GM12865 (cell line): ENCODE measurements around the gene CTNNA3.
"Not testable (repeated sequence)": the region's sequence is repeated elsewhere in the genome, so short reads cannot be mapped to it uniquely, and the experiment has no call there.

Experiments
- DNase-seq: peaks from one replicate; pipeline ENCODE4 v3.0.0; 2010; ENCODE audit warnings: low read depth
- H3K4me3 ChIP-seq: 2 replicates; pipeline ENCODE4 v1.5.1; 2011; ENCODE audit warnings: mild to moderate bottlenecking, low read depth, low read length, control low read depth
- TF ChIP-seq, protein P1 (sequence below): IDR thresholded peaks from 2 replicates; pipeline ENCODE4 v1.5.1; 2011; ENCODE audit warnings: low read length, control low read depth, low read depth, inconsistent platforms; ENCODE audit not compliant: insufficient read depth; ENCODE audit errors: missing control alignments

The CTNNA3 gene

DNA sequence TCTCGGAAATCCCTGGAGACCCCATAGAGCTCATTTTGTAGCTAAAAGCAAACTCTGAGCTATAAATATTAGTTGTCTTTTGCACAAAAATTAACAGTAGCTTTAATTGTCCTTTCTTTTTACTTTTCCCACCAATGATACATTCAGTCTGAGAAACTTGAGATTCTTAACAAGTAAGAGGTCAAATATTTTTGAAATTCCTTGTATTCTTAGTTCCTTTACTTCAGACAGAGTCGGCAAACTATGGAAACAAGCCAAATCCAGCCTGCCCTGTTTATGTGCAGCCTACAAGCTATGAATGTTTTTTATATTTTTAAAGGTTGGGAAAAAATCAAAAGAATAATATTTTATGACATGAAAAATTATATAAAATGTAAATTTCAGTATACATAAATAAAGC, 146.6 kb downstream of the CTNNA3 start:
- TF ChIP-seq, protein P1, sequence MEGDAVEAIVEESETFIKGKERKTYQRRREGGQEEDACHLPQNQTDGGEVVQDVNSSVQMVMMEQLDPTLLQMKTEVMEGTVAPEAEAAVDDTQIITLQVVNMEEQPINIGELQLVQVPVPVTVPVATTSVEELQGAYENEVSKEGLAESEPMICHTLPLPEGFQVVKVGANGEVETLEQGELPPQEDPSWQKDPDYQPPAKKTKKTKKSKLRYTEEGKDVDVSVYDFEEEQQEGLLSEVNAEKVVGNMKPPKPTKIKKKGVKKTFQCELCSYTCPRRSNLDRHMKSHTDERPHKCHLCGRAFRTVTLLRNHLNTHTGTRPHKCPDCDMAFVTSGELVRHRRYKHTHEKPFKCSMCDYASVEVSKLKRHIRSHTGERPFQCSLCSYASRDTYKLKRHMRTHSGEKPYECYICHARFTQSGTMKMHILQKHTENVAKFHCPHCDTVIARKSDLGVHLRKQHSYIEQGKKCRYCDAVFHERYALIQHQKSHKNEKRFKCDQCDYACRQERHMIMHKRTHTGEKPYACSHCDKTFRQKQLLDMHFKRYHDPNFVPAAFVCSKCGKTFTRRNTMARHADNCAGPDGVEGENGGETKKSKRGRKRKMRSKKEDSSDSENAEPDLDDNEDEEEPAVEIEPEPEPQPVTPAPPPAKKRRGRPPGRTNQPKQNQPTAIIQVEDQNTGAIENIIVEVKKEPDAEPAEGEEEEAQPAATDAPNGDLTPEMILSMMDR = no peak
- H3K4me3 ChIP-seq = no peak overlapping the region
- DNase-seq = no peak

DNA sequence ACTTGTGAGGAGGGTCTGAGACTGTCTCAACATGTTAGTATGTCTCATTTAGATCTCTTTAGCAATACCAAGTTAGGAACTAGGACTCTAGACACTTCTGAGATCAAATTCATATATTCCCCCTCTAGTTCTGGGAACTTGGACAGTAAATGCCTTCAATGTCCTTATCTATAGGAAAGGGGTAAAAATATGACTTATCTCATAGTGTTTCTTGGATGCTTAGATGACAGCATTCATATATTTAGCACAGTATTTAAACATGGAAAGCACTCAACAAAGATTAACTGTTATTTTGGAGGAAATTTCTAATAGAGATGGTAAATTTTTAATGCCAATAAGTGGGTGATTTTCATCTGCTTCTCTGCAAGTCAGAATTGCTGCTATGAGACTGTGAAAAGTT, 154.6 kb downstream of the CTNNA3 start:
- DNase-seq = no peak
- no peak overlapping the region for H3K4me3 ChIP-seq
- TF ChIP-seq, protein P1 = no peak

DNA sequence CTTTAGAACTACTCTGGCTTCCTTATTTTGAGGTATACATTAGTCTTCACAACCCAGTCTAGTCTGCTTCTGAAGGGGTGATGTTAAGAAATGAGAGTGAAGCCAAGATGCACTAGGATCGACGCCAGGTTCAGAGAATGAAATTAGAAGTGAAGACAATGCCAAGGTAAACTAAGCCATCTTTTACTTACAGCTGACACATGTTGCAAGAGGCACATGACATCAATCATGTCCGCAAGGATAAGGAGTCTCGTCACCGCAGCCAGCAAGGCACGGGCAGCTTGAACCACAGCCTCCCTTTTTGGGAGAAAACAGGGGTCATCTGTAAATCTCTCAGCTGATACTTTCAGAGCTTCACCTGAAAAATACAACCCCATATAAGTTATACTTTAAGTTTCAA, 156.7 kb downstream of the CTNNA3 start:
- TF ChIP-seq, protein P1 = no peak
- DNase-seq = no peak

DNA sequence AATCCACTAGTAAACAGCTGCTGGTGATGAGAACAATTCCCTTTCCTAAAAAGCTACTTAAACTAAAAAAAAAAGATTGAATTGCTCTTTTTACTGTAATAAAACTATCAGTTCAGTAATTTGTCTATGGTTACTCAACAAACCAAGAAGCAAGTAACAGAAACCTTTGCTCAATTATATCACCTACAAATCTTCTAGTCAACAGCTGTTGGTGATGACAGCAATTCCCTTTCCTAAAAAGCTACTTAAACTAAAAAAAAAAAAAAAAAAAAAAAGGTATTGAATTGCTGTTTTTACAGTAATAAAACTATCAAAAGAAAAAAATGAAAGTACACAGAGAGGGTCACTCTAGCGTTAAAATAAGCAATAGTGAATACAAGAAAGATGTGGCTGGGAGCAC, 158.1 kb downstream of the CTNNA3 start:
- TF ChIP-seq, protein P1 = no peak
- no peak for DNase-seq
- H3K4me3 ChIP-seq = no peak overlapping the region

More for the DNA sequence above, 156.7 kb downstream of the CTNNA3 start:
- H3K4me3 ChIP-seq = no peak overlapping the region

DNA sequence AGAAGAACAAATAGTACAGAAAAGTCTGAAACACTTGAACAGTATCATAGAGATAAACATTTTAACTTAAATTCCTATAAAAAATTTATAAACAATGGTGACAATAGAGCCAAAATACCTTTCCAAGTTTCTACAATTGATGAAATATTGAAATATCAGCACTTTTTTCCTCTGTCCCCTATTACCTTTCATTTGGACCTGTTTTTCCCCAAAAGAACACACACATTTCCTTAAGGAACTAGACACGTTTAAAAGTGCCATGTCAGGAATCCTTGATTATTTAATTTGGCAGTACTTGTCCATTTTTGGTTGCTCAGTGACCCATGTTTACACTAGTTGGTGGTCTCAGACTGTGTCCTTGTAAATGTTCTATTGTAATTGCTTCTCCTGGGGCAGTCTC, 162.6 kb downstream of the CTNNA3 start:
- TF ChIP-seq, protein P1 = no peak
- no peak overlapping the region for H3K4me3 ChIP-seq
- no peak for DNase-seq

DNA sequence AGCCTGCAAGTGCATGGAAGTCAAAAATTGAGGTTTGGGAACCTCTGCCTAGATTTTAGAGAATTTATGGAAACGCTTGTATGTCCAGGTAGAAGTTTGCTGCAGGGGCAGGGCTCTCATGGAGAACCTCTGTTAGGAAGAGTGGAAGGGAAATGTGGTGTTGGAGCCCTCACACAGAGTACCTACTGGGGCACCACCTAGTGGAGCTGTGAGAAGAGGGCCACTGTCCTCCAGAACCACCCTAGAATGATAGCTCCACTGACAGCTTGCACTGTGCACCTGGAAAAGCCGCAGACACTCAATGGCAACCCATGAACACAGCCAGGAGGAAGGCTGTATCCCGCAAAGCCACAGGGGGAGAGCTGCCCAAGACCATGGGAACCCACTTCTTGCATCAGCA, 165.0 kb downstream of the CTNNA3 start:
- H3K4me3 ChIP-seq, DNase-seq: not testable (repeated sequence)

DNA sequence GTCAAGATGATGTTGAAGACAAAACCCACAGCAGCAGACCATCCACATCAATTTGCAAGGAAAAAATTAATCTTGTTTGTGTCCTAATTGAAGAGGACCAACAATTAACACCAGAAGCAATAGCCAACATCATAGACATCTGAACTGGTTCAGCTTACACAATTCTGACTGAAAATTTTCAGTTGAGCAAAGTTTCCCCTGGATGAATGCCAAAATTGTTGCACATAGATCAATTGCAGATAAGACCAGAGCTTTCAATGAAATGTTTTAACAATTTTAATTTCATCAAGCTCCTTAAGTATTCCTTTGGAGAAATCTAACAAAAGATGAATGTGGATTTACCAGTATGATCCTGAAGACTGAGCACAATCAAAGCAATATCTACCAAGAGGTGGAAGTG, 168.6 kb downstream of the CTNNA3 start:
- H3K4me3 ChIP-seq = no peak overlapping the region
- TF ChIP-seq, protein P1 = no peak
- DNase-seq = no peak
